ENCODE data around the gene PACSIN2.

DNA sequence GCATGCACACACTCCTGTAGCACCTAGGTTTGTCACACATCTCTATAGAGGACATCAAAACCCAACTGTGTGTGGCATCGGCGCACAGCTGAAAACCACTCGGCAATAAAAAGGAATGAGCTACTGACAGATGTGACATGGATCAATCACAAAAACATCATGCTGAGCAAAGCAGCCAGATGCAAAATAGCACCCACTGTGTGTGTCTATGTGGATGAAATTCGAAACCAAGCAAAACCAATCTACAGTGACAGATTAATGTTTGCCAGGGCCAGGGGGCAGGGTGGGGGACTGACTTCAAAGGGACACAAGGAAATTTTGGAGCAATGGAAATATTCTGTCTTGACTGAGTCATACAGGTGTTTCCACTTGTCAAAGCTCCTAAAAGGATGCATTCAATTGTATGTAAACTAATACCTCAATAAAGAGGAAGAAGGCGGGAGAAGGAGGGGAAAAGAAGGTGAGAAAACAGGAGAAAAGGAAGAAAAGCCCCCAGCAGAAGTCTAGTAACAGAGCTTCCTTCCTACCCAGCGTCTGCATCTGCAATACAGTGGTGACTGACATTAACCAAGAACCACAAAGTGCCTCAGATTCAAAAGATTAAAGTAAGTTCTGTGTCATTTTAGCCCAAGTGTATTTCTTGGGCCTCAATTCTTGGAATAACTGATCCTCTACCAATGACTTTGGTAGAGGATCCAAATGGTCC, 49.8 kb downstream of the PACSIN2 start:
- TF ChIP-seq EZH2 (IDR thresholded peaks at IDR 0.05; ENCODE audit: insufficient read depth, poor library complexity, severe bottlenecking), result no peak
- TF ChIP-seq EZH2phosphoT487 (IDR thresholded peaks at IDR 0.05; ENCODE audit: insufficient read depth, low read depth), result no peak

All from GM23248 (cell line).